SK-N-SH treated with all-trans-retinoic acid at 6 μM for 48 hours (cell line): ENCODE results near the gene NADSYN1.

ENCODE experiments used
- ATAC-seq: fragments of 200-7000 bp; cut with Tn5 transposase; 3 replicates; pipeline ENCODE4 v1.9.1; 2020; ENCODE audit warnings: mild to moderate bottlenecking, moderate library complexity
- ARNTL ChIP-seq: fragments of 450-650 bp; formaldehyde crosslinking; IDR thresholded peaks from 2 replicates; pipeline ENCODE4 v1.5.0; 2020; ENCODE audit warnings: low read depth, mild to moderate bottlenecking, moderate library complexity, borderline replicate concordance
- BACH2 ChIP-seq: fragments of 250-450 bp; sonication (Bioruptor Pico); IDR thresholded peaks from 2 replicates; pipeline ENCODE4 v1.9.0; 2021; ENCODE audit warnings: mild to moderate bottlenecking, borderline replicate concordance
- ISL1 ChIP-seq: fragments of 250-450 bp; sonication (Bioruptor Pico); IDR thresholded peaks from 2 replicates; pipeline ENCODE4 v2.1.2; 2022; ENCODE audit warnings: mild to moderate bottlenecking, moderate library complexity
- PPARA ChIP-seq: fragments of 250-450 bp; sonication (Bioruptor Pico); IDR thresholded peaks from 2 replicates; pipeline ENCODE4 v1.5.0; 2020; ENCODE audit warnings: mild to moderate bottlenecking, borderline replicate concordance
- RARB ChIP-seq: fragments of 250-450 bp; sonication (Bioruptor Pico); IDR thresholded peaks from 2 replicates; pipeline ENCODE4 v1.8.0; 2021; ENCODE audit warnings: mild to moderate bottlenecking, moderate library complexity
- TCF4 ChIP-seq: fragments of 250-450 bp; sonication (Bioruptor Pico); IDR thresholded peaks from 2 replicates; pipeline ENCODE4 v1.8.0; 2021; ENCODE audit warnings: mild to moderate bottlenecking, moderate library complexity, borderline replicate concordance
- TOX ChIP-seq: fragments of 250-450 bp; sonication (Bioruptor Pico); IDR thresholded peaks from 2 replicates; pipeline ENCODE4 v1.8.0; 2021; ENCODE audit warnings: mild to moderate bottlenecking, moderate library complexity, borderline replicate concordance
- ZC3H10 ChIP-seq: fragments of 250-450 bp; sonication (Bioruptor Pico); IDR thresholded peaks from 2 replicates; pipeline ENCODE4 v1.5.1; 2021; ENCODE audit warnings: mild to moderate bottlenecking, moderate library complexity
- ZFP30 ChIP-seq: fragments of 450-650 bp; formaldehyde crosslinking; IDR thresholded peaks from 2 replicates; pipeline ENCODE4 v1.5.0; 2022; ENCODE audit warnings: mild to moderate bottlenecking, moderate library complexity
- ZNF565 ChIP-seq: fragments of 450-650 bp; formaldehyde crosslinking; conservative IDR thresholded peaks from 2 replicates; pipeline ENCODE4 v1.5.0; 2020; ENCODE audit warnings: low read depth, mild to moderate bottlenecking, moderate library complexity
- ZNF70 ChIP-seq: fragments of 450-650 bp; formaldehyde crosslinking; IDR thresholded peaks from 2 replicates; pipeline ENCODE4 v1.5.0; 2020; ENCODE audit warnings: mild to moderate bottlenecking, moderate library complexity
- ZNF8 ChIP-seq: fragments of 450-650 bp; formaldehyde crosslinking; IDR thresholded peaks from 2 replicates; pipeline ENCODE4 v1.5.0; 2020; ENCODE audit warnings: mild to moderate bottlenecking, moderate library complexity
- TF ChIP-seq, protein P1 (sequence below): fragments of 250-450 bp; sonication (Bioruptor Pico); IDR thresholded peaks from 2 replicates; pipeline ENCODE4 v1.8.0; 2021; ENCODE audit warnings: low read depth, mild to moderate bottlenecking, moderate library complexity, borderline replicate concordance
- TF ChIP-seq, protein P2 (sequence below): fragments of 250-450 bp; sonication (Bioruptor Pico); IDR thresholded peaks from 2 replicates; pipeline ENCODE4 v1.5.1; 2021; ENCODE audit warnings: mild to moderate bottlenecking, moderate library complexity
- TF ChIP-seq, protein P3 (sequence below): fragments of 250-450 bp; sonication (Bioruptor Pico); IDR thresholded peaks from 2 replicates; pipeline ENCODE4 v1.5.1; 2020; ENCODE audit warnings: low read depth, mild to moderate bottlenecking, moderate library complexity
- TF ChIP-seq, protein P4 (sequence below): fragments of 250-450 bp; sonication (Bioruptor Pico); IDR thresholded peaks from 2 replicates; pipeline ENCODE4 v1.5.0; 2020; ENCODE audit warnings: mild to moderate bottlenecking, moderate library complexity

NADSYN1 gene

DNA sequence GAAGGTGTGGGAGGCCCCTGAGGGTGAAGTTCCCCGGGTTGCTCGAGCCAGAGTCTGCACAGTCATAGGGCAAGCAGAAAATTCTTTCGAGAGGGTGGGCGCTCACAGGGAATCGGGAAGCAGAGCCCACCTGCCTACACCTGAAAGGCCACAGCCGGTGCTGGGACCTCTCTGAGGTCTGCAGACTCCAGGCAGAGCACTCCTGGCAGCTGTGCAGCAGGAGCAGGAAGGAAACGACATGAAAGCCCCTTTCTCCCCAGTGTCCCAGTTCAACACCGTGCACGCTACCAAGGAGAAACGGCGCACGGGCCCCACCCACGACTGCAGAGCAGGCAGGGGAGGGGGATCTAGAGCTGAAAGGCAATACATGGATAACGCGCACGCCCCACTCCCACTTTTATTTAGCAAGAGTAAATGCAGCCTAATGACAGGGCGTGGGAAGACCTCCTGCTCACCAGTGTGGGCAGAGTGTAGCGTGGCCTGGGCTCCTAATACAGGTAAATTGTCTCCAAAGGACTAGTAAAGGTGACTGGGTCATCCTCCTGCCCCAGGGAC is 18.4 kb upstream of the NADSYN1 start:
- no peak for ATAC-seq

DNA sequence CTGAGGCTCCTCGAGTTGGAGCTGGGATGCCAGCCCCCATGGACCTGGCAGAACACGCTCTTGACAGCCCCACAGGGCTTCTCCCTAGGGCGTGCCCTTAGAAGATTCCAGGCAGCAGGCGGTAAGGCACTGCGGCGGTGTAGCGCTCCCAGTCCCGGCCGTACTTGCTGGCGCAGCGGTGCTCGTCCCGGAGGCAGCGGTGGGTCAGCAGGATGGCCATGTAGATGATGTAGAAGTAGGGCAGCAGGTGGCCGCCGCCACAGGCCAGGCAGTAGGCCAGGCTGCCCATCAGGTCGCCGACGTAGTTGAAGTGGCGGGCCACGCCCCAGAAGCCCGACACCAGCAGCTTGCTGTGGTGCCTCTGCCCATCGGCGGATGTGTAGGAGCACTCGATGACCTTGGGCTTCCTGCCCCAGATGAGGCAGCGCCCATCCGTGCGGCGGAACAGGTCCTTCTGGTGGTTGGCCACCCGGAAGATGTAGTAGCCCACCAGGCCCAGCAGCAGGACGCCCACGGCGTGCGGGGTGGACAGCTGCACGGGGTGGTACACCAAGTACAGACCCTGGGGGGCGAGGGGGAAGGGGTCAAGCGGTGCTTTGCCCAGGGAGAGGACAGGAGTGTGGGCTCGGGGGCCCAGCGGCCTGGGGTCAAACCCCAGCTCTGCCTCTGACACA is 17.6 kb upstream of the NADSYN1 start:
- no peak for TF ChIP-seq PPARA (CRISPR knock-in tag)
- no peak for TF ChIP-seq ZFP30
- no peak for TF ChIP-seq BACH2 (CRISPR knock-in tag)
- no peak for TF ChIP-seq TCF4 (CRISPR knock-in tag)
- no peak for TF ChIP-seq ARNTL (CRISPR knock-in tag)
- TF ChIP-seq, protein P1, sequence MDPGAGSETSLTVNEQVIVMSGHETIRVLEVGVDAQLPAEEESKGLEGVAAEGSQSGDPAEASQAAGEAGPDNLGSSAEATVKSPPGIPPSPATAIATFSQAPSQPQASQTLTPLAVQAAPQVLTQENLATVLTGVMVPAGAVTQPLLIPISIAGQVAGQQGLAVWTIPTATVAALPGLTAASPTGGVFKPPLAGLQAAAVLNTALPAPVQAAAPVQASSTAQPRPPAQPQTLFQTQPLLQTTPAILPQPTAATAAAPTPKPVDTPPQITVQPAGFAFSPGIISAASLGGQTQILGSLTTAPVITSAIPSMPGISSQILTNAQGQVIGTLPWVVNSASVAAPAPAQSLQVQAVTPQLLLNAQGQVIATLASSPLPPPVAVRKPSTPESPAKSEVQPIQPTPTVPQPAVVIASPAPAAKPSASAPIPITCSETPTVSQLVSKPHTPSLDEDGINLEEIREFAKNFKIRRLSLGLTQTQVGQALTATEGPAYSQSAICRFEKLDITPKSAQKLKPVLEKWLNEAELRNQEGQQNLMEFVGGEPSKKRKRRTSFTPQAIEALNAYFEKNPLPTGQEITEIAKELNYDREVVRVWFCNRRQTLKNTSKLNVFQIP (CRISPR knock-in tag) = no peak
- TF ChIP-seq ZNF8 = no peak
- TF ChIP-seq ZC3H10 = no peak
- TF ChIP-seq, protein P2, sequence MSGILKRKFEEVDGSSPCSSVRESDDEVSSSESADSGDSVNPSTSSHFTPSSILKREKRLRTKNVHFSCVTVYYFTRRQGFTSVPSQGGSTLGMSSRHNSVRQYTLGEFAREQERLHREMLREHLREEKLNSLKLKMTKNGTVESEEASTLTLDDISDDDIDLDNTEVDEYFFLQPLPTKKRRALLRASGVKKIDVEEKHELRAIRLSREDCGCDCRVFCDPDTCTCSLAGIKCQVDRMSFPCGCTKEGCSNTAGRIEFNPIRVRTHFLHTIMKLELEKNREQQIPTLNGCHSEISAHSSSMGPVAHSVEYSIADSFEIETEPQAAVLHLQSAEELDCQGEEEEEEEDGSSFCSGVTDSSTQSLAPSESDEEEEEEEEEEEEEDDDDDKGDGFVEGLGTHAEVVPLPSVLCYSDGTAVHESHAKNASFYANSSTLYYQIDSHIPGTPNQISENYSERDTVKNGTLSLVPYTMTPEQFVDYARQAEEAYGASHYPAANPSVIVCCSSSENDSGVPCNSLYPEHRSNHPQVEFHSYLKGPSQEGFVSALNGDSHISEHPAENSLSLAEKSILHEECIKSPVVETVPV (CRISPR knock-in tag) = no peak
- no peak for TF ChIP-seq ZNF565 (CRISPR knock-in tag)
- no peak for TF ChIP-seq RARB
- TF ChIP-seq, protein P3, sequence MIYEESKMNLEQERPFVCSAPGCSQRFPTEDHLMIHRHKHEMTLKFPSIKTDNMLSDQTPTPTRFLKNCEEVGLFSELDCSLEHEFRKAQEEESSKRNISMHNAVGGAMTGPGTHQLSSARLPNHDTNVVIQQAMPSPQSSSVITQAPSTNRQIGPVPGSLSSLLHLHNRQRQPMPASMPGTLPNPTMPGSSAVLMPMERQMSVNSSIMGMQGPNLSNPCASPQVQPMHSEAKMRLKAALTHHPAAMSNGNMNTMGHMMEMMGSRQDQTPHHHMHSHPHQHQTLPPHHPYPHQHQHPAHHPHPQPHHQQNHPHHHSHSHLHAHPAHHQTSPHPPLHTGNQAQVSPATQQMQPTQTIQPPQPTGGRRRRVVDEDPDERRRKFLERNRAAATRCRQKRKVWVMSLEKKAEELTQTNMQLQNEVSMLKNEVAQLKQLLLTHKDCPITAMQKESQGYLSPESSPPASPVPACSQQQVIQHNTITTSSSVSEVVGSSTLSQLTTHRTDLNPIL = no peak
- no peak for TF ChIP-seq ZNF70 (CRISPR knock-in tag)
- TF ChIP-seq TOX (CRISPR knock-in tag) = no peak
- no peak for ATAC-seq

More for the DNA sequence above, 18.4 kb upstream of the NADSYN1 start:
- TF ChIP-seq ZC3H10 (no peak), TOX (CRISPR knock-in tag) (no peak), ZNF8 (no peak), ISL1 (no peak), ZFP30 (no peak), ARNTL (CRISPR knock-in tag) (no peak)
- TF ChIP-seq, protein P3 = no peak
- TF ChIP-seq, protein P2 (CRISPR knock-in tag) = no peak
- TF ChIP-seq, protein P1 (CRISPR knock-in tag) = no peak
- TF ChIP-seq, protein P4, sequence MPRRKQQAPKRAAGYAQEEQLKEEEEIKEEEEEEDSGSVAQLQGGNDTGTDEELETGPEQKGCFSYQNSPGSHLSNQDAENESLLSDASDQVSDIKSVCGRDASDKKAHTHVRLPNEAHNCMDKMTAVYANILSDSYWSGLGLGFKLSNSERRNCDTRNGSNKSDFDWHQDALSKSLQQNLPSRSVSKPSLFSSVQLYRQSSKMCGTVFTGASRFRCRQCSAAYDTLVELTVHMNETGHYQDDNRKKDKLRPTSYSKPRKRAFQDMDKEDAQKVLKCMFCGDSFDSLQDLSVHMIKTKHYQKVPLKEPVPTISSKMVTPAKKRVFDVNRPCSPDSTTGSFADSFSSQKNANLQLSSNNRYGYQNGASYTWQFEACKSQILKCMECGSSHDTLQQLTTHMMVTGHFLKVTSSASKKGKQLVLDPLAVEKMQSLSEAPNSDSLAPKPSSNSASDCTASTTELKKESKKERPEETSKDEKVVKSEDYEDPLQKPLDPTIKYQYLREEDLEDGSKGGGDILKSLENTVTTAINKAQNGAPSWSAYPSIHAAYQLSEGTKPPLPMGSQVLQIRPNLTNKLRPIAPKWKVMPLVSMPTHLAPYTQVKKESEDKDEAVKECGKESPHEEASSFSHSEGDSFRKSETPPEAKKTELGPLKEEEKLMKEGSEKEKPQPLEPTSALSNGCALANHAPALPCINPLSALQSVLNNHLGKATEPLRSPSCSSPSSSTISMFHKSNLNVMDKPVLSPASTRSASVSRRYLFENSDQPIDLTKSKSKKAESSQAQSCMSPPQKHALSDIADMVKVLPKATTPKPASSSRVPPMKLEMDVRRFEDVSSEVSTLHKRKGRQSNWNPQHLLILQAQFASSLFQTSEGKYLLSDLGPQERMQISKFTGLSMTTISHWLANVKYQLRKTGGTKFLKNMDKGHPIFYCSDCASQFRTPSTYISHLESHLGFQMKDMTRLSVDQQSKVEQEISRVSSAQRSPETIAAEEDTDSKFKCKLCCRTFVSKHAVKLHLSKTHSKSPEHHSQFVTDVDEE (CRISPR knock-in tag) = no peak
